GM18519 (cell line): Measurements from ENCODE around the gene PRELP.
"Not testable (repeated sequence)": the region's sequence is repeated elsewhere in the genome, so short reads cannot be mapped to it uniquely, and the experiment has no call there.

Experiments
- ATAC-seq: cut with Tn5 transposase; IDR thresholded peaks from one replicate; pipeline ENCODE4 v1.9.1; 2021; ENCODE audit warnings: mild to moderate bottlenecking, moderate library complexity; ENCODE audit not compliant: unreplicated experiment, low FRiP score

The PRELP gene

GRCh38 chr1:203504400-203505250 lies 29.0 kb downstream of the PRELP start:
- no peak for ATAC-seq

- no peak for ATAC-seq
Measured at GRCh38 chr1:203505526-203506204, 30.1 kb downstream of the PRELP start.

GRCh38 chr1:203506858-203507626 lies 31.4 kb downstream of the PRELP start:
- ATAC-seq = no peak

GRCh38 chr1:203507759-203508158 lies 32.2 kb downstream of the PRELP start:
- ATAC-seq = no peak

GRCh38 chr1:203508463-203509073 lies 33.0 kb downstream of the PRELP start:
- no peak for ATAC-seq

GRCh38 chr1:203509135-203509534 lies 33.5 kb downstream of the PRELP start:
- ATAC-seq = no peak

GRCh38 chr1:203511513-203511912 lies 35.9 kb downstream of the PRELP start:
- ATAC-seq = no peak

- no peak for ATAC-seq
Measured at GRCh38 chr1:203511930-203512329, 36.3 kb downstream of the PRELP start.

- no peak for ATAC-seq
Measured at GRCh38 chr1:203512517-203512847, 36.9 kb downstream of the PRELP start.

GRCh38 chr1:203512848-203513584 lies 37.4 kb downstream of the PRELP start:
- ATAC-seq = no peak

GRCh38 chr1:203513585-203514031 lies 38.0 kb downstream of the PRELP start:
- no peak for ATAC-seq

GRCh38 chr1:203516184-203516583 lies 40.6 kb downstream of the PRELP start:
- ATAC-seq = no peak

GRCh38 chr1:203516906-203517305 lies 41.3 kb downstream of the PRELP start:
- no peak for ATAC-seq

GRCh38 chr1:203517426-203518110 lies 42.0 kb downstream of the PRELP start:
- no peak for ATAC-seq

- not testable (repeated sequence) for ATAC-seq
Measured at GRCh38 chr1:203518139-203518538, 42.5 kb downstream of the PRELP start.

- ATAC-seq = no peak
Measured at GRCh38 chr1:203518541-203518940, 42.9 kb downstream of the PRELP start.

GRCh38 chr1:203519053-203519840 lies 43.6 kb downstream of the PRELP start:
- no peak for ATAC-seq

- no peak for ATAC-seq
Measured at GRCh38 chr1:203519896-203520295, 44.3 kb downstream of the PRELP start.

- no peak for ATAC-seq
Measured at GRCh38 chr1:203520315-203520714, 44.7 kb downstream of the PRELP start.
